Measurements from ENCODE around the gene RTP3.

The RTP3 gene

DNA sequence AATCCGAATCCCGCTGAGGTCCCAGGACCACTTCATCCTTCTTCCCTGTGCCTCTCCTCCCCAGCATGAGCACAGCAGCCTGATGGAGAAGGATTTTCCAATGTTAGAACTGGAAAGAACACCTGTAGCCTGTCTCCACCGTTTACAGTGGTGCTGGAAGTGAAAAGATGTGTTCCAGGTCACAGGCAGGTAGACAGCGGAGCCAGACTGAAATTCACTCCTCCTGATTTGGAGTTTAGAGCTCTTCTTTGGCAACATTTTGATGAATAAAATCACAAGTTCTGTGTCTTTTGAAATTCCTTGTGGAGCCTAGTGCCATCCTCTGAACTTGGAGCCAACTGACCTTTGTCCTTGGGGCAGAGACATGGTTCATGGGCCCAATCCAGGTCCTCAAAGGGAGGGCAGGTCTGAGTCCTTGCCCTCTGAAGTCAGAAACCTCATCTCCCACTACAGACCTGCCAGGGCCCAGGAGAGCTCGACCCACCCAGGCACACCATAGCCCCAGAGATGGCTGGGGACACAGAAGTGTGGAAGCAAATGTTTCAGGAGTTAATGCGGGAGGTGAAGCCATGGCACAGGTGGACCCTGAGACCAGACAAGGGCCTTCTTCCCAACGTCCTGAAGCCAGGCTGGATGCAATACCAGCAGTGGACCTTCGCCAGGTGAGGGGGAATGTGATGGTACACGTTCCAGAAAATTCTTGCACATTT lies at the start of gene RTP3:
Gene RTP3, plus strand, starts transcription at position 421 of the 710 bp plus-strand sequence. Its CDS starts 87 bp downstream, at position 508.
- no peaks in the 10 kb centered on the region for H3K27me3 ChIP-seq (ENCODE audit: insufficient read depth, low read depth)
- H4K20me1 ChIP-seq (ENCODE audit: insufficient read depth), result no peaks in the 10 kb centered on the region
- H2AFZ ChIP-seq (ENCODE audit: low read depth), result no peak within 1 kb of the TSS
- H3K4me2 ChIP-seq, result no peak within 1 kb of the TSS
- no peak within 1 kb of the TSS for H3K27ac ChIP-seq
- no peak within 1 kb of the TSS for H3K9ac ChIP-seq
- no peaks in the 10 kb centered on the region for H3K36me3 ChIP-seq (ENCODE audit: insufficient read depth)
- H3K4me3 ChIP-seq (IDR thresholded peaks at IDR 0.05; ENCODE audit: insufficient read depth, low read depth, low read length), result no peak within 1 kb of the TSS
- H3K4me1 ChIP-seq (ENCODE audit: low read depth, poor library complexity, severe bottlenecking), result peaks cover 10% of the 10 kb centered on the region
- TF ChIP-seq, protein P1, sequence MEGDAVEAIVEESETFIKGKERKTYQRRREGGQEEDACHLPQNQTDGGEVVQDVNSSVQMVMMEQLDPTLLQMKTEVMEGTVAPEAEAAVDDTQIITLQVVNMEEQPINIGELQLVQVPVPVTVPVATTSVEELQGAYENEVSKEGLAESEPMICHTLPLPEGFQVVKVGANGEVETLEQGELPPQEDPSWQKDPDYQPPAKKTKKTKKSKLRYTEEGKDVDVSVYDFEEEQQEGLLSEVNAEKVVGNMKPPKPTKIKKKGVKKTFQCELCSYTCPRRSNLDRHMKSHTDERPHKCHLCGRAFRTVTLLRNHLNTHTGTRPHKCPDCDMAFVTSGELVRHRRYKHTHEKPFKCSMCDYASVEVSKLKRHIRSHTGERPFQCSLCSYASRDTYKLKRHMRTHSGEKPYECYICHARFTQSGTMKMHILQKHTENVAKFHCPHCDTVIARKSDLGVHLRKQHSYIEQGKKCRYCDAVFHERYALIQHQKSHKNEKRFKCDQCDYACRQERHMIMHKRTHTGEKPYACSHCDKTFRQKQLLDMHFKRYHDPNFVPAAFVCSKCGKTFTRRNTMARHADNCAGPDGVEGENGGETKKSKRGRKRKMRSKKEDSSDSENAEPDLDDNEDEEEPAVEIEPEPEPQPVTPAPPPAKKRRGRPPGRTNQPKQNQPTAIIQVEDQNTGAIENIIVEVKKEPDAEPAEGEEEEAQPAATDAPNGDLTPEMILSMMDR (conservative IDR thresholded peaks at IDR 0.05; ENCODE audit: low read depth, low read length), result no peak
- no peaks in the 10 kb centered on the region for H3K79me2 ChIP-seq (ENCODE audit: insufficient read depth, low read depth)

DNA sequence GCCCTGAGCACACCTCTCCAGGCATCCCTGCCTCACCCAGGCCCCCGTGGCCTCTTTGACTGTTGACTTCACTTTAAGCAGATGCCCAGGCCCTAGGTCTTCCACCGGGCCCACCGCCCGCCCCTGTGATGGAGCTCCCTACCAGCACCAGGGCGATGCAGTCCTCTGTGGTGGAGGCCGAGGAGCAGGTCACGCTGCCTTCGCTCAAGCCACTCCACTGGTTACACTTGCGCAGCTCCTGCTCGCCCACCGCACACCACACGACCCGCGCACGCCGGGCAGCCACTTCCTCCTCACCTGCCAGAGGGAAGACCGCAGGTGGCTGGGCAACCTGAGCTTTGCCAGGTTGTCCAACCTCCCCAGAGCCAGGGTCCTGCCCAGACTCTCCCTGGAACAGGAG lies 49.1 kb upstream of the RTP3 start:
- Histone ChIP-seq H3K9ac (no peak overlapping the region), H3K4me3 (IDR thresholded peaks at IDR 0.05; ENCODE audit: insufficient read depth, low read depth, low read length) (no peak overlapping the region), H3K27ac (no peak overlapping the region), H3K36me3 (ENCODE audit: insufficient read depth) (no peaks in the 10 kb centered on the region), H3K4me1 (ENCODE audit: low read depth, poor library complexity, severe bottlenecking) (no peaks in the 10 kb centered on the region), H4K20me1 (ENCODE audit: insufficient read depth) (no peaks in the 10 kb centered on the region), H3K79me2 (ENCODE audit: insufficient read depth, low read depth) (no peaks in the 10 kb centered on the region), H3K4me2 (no peak overlapping the region), H2AFZ (ENCODE audit: low read depth) (no peak overlapping the region), H3K27me3 (ENCODE audit: insufficient read depth, low read depth) (no peaks in the 10 kb centered on the region)
- TF ChIP-seq, protein P1 (conservative IDR thresholded peaks at IDR 0.05; ENCODE audit: low read depth, low read length), result no peak

DNA sequence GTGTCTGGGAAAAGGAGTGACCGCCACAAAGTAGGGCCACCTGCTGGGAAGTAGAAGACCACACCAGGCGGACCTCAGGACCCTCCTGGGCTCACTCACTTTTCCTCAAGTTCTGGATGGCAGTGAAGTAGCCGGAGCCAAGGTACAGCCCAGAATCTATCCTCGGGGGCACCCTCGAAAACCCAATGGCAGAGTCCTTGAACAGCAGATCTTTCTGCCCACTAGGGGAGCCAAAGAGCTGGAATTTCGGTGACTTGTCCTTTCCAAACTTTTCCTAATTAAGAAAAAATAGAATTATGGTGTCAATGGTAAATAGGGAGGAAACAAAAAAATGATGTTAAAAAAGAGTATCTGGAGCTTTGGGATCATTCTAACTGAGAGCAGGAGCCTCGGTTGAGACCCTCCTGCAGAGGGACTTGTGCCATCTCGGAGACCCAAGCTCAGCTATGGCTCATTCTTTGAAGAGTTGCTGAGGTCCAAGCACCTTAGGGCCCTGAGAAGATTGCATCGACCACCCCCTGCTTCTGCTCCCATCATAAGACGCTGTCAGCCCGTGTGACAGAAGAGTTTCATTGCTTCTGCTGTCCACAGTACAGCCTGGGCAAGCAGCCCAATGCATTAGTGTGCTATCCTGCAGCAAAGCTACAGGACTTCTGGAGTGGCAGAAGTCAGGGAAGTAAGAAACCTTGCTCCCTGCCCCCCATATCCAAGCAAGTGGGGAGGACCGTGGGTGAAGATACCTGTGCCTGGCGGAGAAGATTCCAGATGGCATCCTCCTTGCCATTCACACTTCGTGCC lies 47.8 kb upstream of the RTP3 start:
- TF ChIP-seq, protein P1 (conservative IDR thresholded peaks at IDR 0.05; ENCODE audit: low read depth, low read length), result peak; percentile 57
- H3K4me3 ChIP-seq (IDR thresholded peaks at IDR 0.05; ENCODE audit: insufficient read depth, low read depth, low read length), result no peak overlapping the region
- no peaks in the 10 kb centered on the region for H3K4me1 ChIP-seq (ENCODE audit: low read depth, poor library complexity, severe bottlenecking)
- no peak overlapping the region for H3K4me2 ChIP-seq
- H3K27ac ChIP-seq, result no peak overlapping the region
- no peaks in the 10 kb centered on the region for H3K79me2 ChIP-seq (ENCODE audit: insufficient read depth, low read depth)
- no peak overlapping the region for H2AFZ ChIP-seq (ENCODE audit: low read depth)
- H3K9ac ChIP-seq, result no peak overlapping the region
- H4K20me1 ChIP-seq (ENCODE audit: insufficient read depth), result no peaks in the 10 kb centered on the region
- no peaks in the 10 kb centered on the region for H3K27me3 ChIP-seq (ENCODE audit: insufficient read depth, low read depth)
- no peaks in the 10 kb centered on the region for H3K36me3 ChIP-seq (ENCODE audit: insufficient read depth)

DNA sequence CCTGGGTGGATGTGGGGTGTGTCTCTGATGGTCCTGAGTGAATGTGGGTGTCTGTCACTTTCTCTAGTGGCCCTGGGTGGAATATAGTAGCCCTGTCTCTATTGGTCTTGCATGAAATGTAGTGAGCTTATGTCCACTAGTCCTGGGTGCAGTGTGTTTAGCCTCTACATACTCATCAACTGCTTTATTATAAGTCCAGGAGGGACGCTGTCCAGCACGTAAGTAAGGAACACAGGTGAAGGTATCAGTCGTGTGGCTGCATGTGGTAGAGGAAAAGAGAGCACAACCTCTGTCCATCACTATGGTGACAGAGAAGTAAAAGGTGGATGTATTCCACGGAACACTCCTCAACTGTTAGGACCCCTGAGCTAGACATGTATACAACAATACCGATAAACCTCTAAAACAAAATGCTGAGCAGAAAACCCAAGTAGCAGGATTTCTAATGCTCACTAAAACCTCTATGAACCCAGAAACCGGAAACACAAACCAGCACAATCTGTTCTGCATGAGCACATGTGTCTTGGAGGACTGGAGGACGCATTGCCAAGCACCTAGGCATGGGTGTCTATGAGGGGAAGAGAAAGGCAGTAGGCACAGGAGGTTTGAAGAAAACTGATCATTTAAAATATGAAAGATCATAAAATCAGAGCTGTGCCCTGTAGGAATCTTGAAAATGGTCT lies 44.1 kb upstream of the RTP3 start:
- TF ChIP-seq, protein P1 (conservative IDR thresholded peaks at IDR 0.05; ENCODE audit: low read depth, low read length), result no peak
- Histone ChIP-seq H3K4me3 (IDR thresholded peaks at IDR 0.05; ENCODE audit: insufficient read depth, low read depth, low read length) (no peak overlapping the region), H3K79me2 (ENCODE audit: insufficient read depth, low read depth) (no peaks in the 10 kb centered on the region), H3K27ac (no peak overlapping the region), H2AFZ (ENCODE audit: low read depth) (no peak overlapping the region), H3K9ac (no peak overlapping the region), H3K4me2 (no peak overlapping the region), H4K20me1 (ENCODE audit: insufficient read depth) (no peaks in the 10 kb centered on the region), H3K27me3 (ENCODE audit: insufficient read depth, low read depth) (no peaks in the 10 kb centered on the region), H3K36me3 (ENCODE audit: insufficient read depth) (no peaks in the 10 kb centered on the region), H3K4me1 (ENCODE audit: low read depth, poor library complexity, severe bottlenecking) (no peaks in the 10 kb centered on the region)

All from KMS-11 (cell line).